Stomach (tissue), 9 donors: ENCODE measurements around the gene DPP6. TPM values are rescaled to one million over a fixed set of nuclear protein-coding genes. Genes with fewer than 3 reads are reported as not detected.

ENCODE experiments used
- DNase-seq, 2 donors: peaks; one replicate each; pipeline versions ENCODE4 v3.0.0 to v3.0.0-alpha.2; 2013 to 2019
- H3K27ac ChIP-seq, 5 donors: fragments of 200-600 bp in 4 of 5; sonication (generic) in 4 of 5; one replicate each; pipeline ENCODE4 v1.5.1; 2013 to 2019; ENCODE audit warnings: mild to moderate bottlenecking in 1 of 5, moderate library complexity in 1 of 5
- H3K27me3 ChIP-seq, 3 donors: fragments of 200-600 bp; sonication (generic); one replicate each; pipeline ENCODE4 v1.5.1; 2017 to 2019; ENCODE audit warnings: mixed run types in 1 of 3
- H3K36me3 ChIP-seq, 4 donors: fragments of 200-600 bp; sonication (generic); 1 replicate in 3 of 4; 2 replicates in 1 of 4; pipeline ENCODE4 v1.5.1; 2016 to 2019
- H3K4me1 ChIP-seq, 4 donors: fragments of 200-600 bp; sonication (generic); one replicate each; pipeline ENCODE4 v1.5.1; 2016 to 2019
- H3K4me3 ChIP-seq, 4 donors: fragments of 200-600 bp; sonication (generic) in 3 of 4; one replicate each; pipeline ENCODE4 v1.5.1; 2016 to 2019; ENCODE audit warnings: mild to moderate bottlenecking in 1 of 4
- H3K9me3 ChIP-seq, 4 donors: fragments of 200-600 bp; sonication (generic); one replicate each; pipeline ENCODE4 v1.5.1; 2016 to 2019
- EP300 ChIP-seq: sonication (generic); formaldehyde crosslinking; IDR thresholded peaks from one replicate; pipeline ENCODE4 v1.6.1; 2017; ENCODE audit warnings: antibody characterized with exemption
- POLR2A ChIP-seq, 4 donors: fragments of 450-650 bp; IDR thresholded peaks; one replicate each; pipeline ENCODE4 v1.6.1; 2016; ENCODE audit warnings: antibody characterized with exemption in 4 of 4, control low read depth in 2 of 4, mild to moderate bottlenecking in 1 of 4, moderate library complexity in 1 of 4
- POLR2AphosphoS5 ChIP-seq, 3 donors: sonication (generic); formaldehyde crosslinking; IDR thresholded peaks; one replicate each; pipeline ENCODE4 v1.6.1; 2016; ENCODE audit warnings: antibody characterized with exemption in 3 of 3
- WGBS, 5 donors: extraction: QIAGEN DNeasy Blood & Tissue Kit in 3 of 5; methylation state at CpG; one replicate each; pipeline versions ENCODE4 v1.1.5 to v1.1.7; 2013 to 2018; 5-methylcytosine and 5-hydroxymethylcytosine counted together
- intact Hi-C: fragments of 100-400 bp; cut with DNase I; formaldehyde crosslinking; loops from one replicate; pipeline ENCODE4 v1.15.1; 2023; ENCODE audit warnings: low total_unique reads
- polyA plus RNA-seq, 3 donors: library from polyadenylated mRNA; stranded (reverse); fragments of 200-250 nt; gene quantifications; one replicate each; pipeline ENCODE4 v1.2.3, GENCODE V29; 2013
- total RNA-seq, 5 donors: library from RNA; depleted of rRNA; stranded (reverse); fragments of >200 nt; gene quantifications; one replicate each; pipeline versions ENCODE4 v1.1.0 to v1.2.3, GENCODE V29; 2014 to 2016
- TF ChIP-seq, protein P1 (sequence below), 7 experiments: fragments of 450-650 bp in 4 of 7; fragments of 200-600 bp in 3 of 7; sonication (generic) in 3 of 7; IDR thresholded peaks; one replicate each; pipeline ENCODE4 v1.5.1; 2016 to 2019; ENCODE audit warnings: antibody characterized with exemption in 7 of 7, control low read depth in 2 of 7, mild to moderate bottlenecking in 1 of 7
- donor health status: healthy with polysubstance abuse.
- donor health status: Bipolar disorder and iron deficiency.
- donor health status: healthy.

The DPP6 gene
- total and polyA plus RNA-seq, 8 donors: 0.15 to 29.8 (median 4.9) TPM

DNA sequence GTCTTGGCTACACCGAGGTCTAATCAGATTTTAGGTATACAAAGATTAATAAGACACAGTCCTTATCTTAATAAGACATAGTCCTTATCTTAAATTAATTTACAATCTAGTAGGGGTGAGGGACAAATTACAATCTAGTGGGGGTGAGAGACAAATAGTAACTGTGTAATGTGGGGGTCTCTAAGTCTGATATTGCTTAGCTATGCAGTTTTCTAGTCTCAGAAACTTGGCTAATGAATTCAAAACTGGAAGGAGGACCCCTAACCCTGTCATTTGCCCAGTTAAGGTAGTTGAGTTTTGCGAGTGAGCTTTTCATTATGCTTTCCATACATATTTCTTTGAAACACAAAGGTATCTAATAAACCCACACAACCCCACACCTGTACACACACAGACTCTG, 136.1 kb downstream of the DPP6 start:
- Histone ChIP-seq H3K27ac (no peak overlapping the region), H3K4me1 (no peaks in the 10 kb centered on the region), H3K36me3 (no peaks in the 10 kb centered on the region), H3K4me3 (no peak overlapping the region), H3K9me3 (no peaks in the 10 kb centered on the region), H3K27me3 (peaks cover 0 to 5% (median 0%) of the 10 kb centered on the region in 3 donors)
- DNase-seq: no peak
- TF ChIP-seq EP300 (no peak), POLR2AphosphoS5 (IDR thresholded peaks at IDR 0.05) (no peak), POLR2A (IDR thresholded peaks at IDR 0.05) (no peak)
- TF ChIP-seq, protein P1, sequence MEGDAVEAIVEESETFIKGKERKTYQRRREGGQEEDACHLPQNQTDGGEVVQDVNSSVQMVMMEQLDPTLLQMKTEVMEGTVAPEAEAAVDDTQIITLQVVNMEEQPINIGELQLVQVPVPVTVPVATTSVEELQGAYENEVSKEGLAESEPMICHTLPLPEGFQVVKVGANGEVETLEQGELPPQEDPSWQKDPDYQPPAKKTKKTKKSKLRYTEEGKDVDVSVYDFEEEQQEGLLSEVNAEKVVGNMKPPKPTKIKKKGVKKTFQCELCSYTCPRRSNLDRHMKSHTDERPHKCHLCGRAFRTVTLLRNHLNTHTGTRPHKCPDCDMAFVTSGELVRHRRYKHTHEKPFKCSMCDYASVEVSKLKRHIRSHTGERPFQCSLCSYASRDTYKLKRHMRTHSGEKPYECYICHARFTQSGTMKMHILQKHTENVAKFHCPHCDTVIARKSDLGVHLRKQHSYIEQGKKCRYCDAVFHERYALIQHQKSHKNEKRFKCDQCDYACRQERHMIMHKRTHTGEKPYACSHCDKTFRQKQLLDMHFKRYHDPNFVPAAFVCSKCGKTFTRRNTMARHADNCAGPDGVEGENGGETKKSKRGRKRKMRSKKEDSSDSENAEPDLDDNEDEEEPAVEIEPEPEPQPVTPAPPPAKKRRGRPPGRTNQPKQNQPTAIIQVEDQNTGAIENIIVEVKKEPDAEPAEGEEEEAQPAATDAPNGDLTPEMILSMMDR (IDR thresholded peaks at IDR 0.05): no peak
- WGBS, 5 donors: 52 to 70% (median 62%) methylated on average over 2 of the region's 2 CpGs
- intact Hi-C loops: no loop called here

DNA sequence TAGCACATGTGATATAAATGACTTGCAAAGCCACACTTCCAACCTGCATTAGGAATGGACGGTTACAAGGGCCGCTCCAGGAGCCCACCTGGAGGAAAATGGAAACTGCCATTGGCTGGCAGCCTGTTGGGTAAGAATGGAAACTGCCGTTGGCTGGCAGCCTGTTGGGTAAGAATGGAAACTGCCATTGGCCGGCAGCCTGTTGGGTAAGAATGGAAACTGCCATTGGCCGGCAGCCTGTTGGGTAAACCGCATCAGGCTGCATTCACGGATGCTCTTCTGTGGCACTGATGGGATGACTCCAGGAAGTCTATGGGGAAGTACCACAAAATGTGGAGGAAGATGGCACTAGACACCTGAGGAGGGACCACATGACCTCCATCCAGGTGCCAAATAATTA, 143.1 kb downstream of the DPP6 start:
- intact Hi-C loops: no loop called here
- DNase-seq: no peak
- no peak overlapping the region for H3K27ac ChIP-seq
- H3K9me3 ChIP-seq: no peaks in the 10 kb centered on the region
- no peaks in the 10 kb centered on the region for H3K36me3 ChIP-seq
- no peak overlapping the region for H3K4me3 ChIP-seq
- WGBS, 5 donors: 88 to 95% (median 91%) methylated on average over 7 of the region's 7 CpGs
- no peaks in the 10 kb centered on the region for H3K4me1 ChIP-seq
- TF ChIP-seq EP300: no peak
- TF ChIP-seq, protein P1 (IDR thresholded peaks at IDR 0.05): no peak
- no peaks in the 10 kb centered on the region for H3K27me3 ChIP-seq

DNA sequence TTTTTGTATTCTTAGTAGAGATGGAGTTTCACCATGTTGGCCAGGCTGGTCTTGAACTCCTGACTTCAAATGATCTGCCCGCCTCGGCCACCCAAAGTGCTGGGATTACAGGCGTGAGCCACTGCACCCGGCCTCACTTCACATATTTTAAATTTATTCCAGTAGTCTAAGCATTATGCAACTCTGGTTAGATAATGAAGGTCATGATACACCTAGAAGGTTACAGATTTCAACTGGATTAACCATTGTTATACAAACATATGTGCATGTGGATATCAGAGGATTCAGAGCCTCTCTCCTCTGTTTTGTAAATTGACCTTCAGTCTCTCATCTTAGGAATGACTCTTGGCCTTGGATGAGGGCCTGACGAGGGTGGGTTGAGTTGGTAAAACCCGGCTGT, 146.3 kb downstream of the DPP6 start:
- Histone ChIP-seq H3K9me3 (no peaks in the 10 kb centered on the region), H3K4me1 (no peaks in the 10 kb centered on the region), H3K27me3 (no peaks in the 10 kb centered on the region), H3K36me3 (no peaks in the 10 kb centered on the region), H3K27ac (no peak overlapping the region), H3K4me3 (no peak overlapping the region)
- no peak for DNase-seq
- TF ChIP-seq EP300: no peak
- TF ChIP-seq POLR2A (IDR thresholded peaks at IDR 0.05): no peak
- TF ChIP-seq, protein P1 (IDR thresholded peaks at IDR 0.05): no peak
- no peak for TF ChIP-seq POLR2AphosphoS5 (IDR thresholded peaks at IDR 0.05)
- intact Hi-C loops: no loop called here
- whole genome bisulfite sequencing, 5 donors: 74 to 85% (median 83%) methylated on average over 6 of the region's 6 CpGs

DNA sequence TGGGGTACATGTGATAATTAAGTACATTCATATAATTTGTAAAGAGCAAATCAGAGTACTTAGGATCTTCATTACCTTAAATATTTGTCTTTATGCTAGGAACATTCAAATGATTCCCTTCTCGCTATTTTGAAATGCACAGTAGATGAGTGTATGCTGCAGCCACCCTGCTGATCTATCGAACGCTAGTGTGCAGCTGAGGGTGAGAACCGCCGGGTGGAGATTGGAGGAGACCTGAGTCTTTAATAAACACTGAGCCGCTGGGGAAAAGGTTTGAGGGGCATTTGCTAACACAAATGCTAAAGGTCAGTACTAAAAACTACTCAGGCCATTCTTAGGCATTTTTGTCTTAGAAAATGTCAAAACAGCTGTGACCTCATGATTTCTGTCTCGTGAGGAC, 148.0 kb downstream of the DPP6 start:
- Histone ChIP-seq H3K27me3 (no peaks in the 10 kb centered on the region), H3K4me1 (no peaks in the 10 kb centered on the region), H3K27ac (no peak overlapping the region), H3K4me3 (no peak overlapping the region), H3K36me3 (no peaks in the 10 kb centered on the region), H3K9me3 (no peaks in the 10 kb centered on the region)
- no peak for DNase-seq
- no peak for TF ChIP-seq POLR2AphosphoS5 (IDR thresholded peaks at IDR 0.05)
- no peak for TF ChIP-seq POLR2A (IDR thresholded peaks at IDR 0.05)
- no peak for TF ChIP-seq EP300
- TF ChIP-seq, protein P1 (IDR thresholded peaks at IDR 0.05): no peak
- intact Hi-C loops: no loop called here
- WGBS, 5 donors: 31 to 49% (median 39%) methylated on average over 7 of the region's 7 CpGs
